Mammary microvascular endothelial cell (primary cell): Measurements from ENCODE around the gene NCAM1. TPM values are rescaled to one million over a fixed set of nuclear protein-coding genes. Genes with fewer than 3 reads are reported as not detected.

Source experiments
- total RNA-seq: library from RNA; depleted of rRNA; stranded (reverse); fragments of >200 nt; gene quantifications from 2 replicates; pipeline ENCODE4 v1.2.3, GENCODE V29; 2015

Gene NCAM1
- 2.1 and 3.5 TPM in 2 replicates for total RNA-seq

DNA sequence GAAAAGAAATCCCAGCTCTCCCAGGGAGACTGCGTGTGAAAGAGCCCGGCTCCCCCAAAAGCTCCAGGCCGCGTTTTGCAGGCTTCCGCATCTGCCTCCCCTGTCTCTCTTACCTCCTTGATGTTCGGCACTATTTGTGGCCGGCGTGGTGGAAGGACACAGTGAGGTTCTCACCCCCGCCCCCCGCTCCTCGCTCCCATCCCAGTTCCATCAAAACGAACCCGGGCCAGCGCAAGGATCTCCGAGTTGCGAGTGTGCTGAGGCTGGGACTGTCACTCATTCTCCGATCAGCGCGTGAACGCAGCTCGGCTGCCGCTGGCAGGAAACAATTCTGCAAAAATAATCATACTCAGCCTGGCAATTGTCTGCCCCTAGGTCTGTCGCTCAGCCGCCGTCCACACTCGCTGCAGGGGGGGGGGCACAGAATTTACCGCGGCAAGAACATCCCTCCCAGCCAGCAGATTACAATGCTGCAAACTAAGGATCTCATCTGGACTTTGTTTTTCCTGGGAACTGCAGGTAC, at the start of gene NCAM1:
TSS of gene NCAM1 (plus strand) at position 275 of the 523 bp plus-strand sequence.

DNA sequence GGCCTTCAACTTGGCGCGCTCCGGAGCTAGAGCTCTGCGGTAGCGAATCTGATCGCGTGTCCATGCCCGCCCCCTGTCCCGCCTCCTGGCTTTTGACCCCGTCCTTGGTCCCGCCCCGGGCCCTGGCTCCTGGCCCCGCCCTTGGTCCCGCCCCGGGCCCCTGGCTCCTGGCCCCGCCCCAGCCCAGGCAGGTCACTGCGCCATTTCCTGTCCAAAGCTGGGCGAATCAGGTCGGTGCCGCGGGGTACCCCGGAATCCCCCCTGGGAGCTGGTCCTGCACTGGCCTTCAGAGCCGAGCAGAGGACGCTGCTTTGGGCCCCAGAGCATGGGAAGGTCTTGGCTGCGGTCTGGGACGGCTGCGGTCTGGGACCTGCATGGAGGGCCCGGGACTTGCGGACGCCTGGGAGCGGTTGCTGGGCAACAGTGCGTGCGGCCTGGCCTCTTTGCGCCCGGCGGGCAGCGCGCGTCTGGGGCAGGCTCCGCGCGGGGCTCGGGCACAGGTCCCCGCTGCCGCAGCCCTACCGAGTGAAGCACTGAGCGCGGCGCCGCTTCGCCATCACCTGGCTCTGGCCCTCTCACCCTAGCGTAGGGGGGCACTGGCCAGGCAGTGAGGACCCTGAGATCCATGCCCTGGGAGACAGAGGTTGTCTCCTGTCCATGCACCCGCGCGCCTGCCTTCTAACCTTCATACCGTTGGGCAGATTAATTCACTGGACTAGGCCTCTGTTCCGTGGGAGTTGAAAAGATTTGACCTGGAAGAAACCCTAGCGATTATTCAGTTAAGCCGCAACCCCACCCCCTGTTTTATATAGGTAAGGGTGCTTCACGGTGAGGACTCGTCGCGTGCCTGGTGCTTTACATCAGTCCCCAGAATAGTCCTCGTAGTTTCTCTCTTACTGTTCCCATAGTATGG, 353.4 kb downstream of the NCAM1 start, which contains the start of gene TTC12:
TSS of gene TTC12 (plus strand) at position 195 of the 913 bp plus-strand sequence. CDS start 1,675 bp downstream, outside the sequence.

